GM18861 (cell line): ENCODE results near the gene MYH16.
"Not testable (repeated sequence)": the region's sequence is repeated elsewhere in the genome, so short reads cannot be mapped to it uniquely, and the experiment has no call there.

Experiments
- ATAC-seq: cut with Tn5 transposase; IDR thresholded peaks from one replicate; pipeline ENCODE4 v1.9.1; 2021; ENCODE audit not compliant: unreplicated experiment

Gene MYH16

DNA sequence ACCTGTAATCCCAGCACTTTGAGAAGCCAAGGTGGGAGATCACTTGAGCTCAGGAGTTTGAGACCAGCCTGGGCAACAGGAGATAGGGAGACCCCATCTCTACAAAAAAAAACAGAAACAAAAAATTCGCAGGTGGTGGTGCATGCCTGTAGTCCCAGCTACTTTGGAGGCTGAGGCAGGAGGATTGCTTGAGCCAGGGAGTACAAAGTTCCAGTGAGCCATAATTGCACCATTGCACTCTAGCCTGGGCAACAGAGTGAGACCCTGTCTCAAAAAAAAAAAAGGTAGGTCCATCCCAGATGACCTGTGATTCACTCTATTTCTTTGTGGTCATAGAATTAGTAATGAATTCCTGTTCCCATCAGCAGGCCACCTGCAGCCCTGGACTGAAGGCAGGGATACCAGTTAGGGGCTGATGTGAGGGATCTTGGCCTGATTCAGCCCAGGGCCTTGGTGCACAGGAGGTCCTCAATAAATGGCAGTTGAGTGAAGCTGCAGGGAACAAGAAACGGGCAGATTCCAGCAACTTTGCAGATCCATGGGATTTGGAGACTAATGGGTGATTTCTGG is at the start of gene MYH16:
MYH16 (plus strand) TSS at position 364 of the 570 bp plus-strand sequence.
- no peak for ATAC-seq

DNA sequence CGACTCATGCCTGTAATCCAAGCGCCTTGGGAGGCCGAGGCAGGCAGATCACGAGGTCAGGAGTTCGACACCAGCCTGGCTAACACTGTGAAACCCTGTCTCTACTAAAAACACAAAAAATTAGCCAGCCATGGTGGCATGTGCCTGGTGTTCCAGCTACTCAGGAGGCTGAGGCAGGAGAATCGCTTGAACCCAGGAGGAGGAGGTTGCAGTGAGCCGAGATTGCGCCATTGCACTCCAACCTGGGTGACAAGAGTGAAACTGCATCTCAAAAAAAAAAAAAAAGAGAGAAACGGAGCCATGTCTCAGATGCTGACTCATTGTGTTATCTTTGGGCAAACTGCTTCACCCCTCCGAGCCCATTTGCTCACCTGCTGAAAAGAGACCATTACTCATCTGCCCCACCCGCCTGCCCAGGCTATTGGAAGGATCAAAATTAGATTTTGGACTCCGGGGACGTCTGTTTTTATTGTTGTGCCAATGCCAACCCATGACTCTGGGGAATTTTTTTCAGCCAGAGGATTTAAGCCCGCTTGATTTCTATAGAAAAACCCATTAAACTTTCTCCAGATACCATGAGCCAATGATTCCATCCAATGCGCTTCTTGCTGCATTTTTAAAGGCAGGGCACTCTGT is 48.3 kb upstream of the MYH16 start:
- not testable (repeated sequence) for ATAC-seq

DNA sequence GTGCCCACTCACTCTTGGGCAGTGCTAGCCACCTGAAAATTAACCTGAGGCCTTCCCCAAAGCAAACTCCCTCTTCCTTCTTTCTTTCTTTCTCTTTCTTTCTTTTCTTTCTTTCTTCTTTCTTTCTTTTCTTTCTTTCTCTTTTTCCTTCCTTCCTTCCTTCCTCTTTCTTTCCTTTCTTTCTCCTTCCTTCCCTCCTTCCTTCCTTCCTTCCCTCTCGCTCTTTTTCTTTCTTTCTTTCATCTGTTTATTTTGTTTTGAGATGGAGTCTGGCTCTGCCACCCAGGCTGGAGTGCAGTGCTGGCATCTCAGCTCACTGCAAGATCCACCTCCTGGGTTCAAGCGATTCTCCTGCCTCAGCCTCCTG is 47.8 kb upstream of the MYH16 start:
- ATAC-seq = no peak

DNA sequence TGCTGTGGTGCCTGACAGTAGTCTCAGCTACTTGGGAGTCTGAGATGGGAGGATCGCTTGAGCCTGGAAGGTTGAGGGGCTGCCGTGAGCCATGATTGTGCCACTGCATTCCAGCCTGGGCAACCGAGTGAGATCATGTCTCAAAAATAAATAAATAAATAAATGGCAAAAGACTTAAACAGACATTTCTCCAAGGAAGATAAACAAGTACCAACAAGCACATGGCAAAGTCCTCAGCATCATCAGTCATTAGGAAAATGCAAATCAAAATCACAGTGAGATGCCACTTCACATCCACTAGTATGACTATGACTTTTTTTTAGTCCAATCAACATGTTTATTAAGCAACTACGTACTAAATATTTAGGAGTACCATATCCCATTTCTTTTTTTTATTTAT is 43.4 kb upstream of the MYH16 start:
- ATAC-seq = no peak

DNA sequence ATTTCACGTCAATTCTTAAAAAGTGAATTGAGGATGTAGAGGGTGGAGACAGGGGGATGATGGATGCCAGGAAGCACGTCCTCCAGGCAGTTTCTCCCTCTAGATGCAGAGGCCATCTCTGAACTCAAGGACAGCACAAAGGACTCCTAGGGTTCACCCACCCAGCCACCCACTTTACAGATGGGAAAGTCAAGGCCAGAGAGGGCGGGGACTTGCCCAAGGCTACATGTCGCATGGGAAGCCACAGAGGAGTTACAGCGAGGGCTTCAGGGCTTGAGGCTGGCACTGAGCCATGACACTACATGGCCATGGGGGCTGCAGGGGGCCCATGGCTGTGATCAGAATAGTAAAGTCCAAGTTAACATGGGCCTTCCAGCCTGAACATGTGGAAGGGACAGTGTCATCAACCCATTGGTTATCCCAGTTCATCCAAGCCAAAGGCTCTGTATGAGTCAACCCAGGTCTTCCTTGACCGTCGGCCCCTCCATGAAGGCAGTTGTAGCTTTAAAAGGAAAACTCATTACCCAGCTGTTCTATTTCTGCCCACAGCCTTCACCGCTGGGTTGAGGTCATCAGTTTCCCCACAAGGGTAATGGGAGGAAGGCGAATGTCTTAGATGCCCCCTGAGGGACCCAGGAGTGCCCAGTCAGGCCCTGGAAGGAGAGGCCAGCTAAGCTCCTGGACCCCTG is 40.4 kb upstream of the MYH16 start:
- ATAC-seq = no peak

DNA sequence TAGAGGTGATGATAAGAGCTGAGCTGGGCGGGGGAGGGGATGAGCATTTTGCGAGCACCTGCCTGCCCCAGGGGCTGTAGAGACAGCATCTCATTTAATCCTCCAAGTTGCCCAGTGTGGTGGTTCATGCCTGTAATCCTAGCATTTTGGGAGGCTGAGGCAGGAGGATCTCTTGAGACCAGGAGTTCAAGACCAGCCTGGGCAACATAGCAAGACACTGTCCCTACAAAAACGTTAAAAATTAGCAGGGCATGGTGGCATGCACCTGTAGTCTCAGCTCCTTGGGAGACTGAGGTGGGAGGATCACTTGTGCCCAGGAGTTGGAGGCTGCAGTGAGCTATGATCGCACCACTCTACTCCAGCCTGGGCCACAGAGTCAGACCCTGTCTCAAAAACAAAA is 39.7 kb upstream of the MYH16 start:
- not testable (repeated sequence) for ATAC-seq

DNA sequence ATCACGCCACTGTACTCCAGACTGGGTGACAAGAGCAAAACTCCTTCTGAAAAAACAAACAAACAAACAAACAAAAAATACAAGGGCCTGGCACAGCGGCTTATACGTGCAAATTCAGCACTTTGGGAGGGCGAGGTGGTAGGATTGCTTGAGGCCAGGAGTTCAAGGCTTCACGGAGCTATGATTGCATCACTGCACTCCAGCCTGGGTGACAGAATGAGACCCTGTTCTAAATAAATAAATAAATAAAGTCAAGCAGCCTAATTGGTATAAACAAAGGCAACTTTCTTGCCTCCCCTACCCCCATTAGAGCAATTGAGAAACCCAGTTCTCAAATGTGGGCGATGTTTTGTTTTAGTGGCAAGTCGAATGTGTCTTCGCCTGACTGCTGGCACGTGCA is 38.5 kb upstream of the MYH16 start:
- ATAC-seq = no peak

DNA sequence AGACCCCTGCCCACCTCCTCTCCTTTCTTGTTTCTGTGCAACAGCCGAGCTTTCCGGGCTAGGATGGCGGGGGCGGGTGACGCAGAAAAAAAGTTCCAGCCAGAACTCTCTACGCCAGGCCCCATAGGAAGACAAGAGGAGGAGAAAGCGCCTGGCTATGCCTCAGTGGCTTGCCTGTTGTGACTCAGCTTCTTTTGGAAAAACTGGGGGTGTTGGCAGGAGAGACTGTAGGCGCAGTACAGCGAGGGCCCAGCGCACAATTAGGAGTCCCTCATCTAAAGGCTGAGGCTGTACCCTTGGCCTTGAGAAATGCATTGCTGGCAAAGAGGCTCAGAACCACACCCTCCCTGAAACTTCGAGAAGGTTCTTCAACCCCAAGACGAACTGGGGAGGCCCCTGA is 36.7 kb upstream of the MYH16 start:
- no peak for ATAC-seq

DNA sequence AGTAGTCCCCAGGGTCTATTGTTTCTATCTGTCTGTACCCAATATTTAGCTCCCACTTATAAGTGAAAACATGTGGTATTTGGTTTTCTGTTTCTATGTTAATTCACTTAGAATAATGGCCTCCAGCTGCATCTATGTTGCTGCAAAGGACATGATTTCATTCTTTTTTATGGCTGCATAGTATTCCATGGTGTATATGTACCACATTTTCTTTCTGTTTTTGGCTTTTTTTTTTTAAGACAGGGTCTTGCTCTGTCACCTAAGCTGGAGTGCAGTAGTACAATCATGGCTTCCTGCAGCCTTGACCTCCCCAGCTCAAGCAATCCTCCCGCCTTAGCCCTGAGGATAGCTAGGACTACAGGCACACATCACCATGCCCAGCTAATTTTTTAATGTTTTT is 34.8 kb upstream of the MYH16 start:
- not testable (repeated sequence) for ATAC-seq

DNA sequence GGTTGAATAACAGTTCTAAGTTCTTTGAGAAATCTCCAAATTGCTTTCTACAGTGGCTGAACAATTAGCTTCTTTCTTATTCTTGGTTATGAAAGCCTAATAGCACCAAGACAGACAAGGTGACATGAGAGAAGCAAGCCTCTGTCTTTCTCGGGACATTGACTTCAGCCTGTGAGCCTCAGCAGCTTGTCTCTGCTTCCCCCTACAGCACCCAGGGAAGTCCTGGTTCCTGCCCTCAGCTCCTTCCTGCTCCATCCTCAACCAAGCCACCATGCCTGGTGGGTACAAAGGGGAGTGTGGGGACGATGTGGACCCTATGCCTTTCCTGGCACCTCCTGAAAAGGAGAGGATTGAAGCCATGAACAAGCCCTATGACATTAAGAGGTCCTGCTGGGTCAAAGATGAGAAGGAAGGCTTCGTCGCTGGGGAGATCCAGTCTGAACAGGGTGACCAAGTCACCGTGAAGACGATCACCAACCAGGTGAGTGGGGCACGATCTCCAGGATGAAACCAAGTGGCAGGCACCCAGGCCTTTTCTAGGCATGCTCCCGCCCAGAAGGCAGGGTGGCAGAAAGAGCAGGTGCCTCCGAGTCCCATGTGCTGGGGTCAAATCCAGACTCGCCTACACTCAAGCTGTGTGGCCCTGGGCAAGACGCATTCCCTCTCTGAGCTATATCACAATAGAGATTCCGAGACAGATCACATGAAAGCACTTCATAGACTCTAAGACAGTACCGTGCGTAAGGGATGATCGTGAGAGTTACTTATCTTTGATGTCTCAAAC is 33.9 kb upstream of the MYH16 start:
- ATAC-seq = no peak

DNA sequence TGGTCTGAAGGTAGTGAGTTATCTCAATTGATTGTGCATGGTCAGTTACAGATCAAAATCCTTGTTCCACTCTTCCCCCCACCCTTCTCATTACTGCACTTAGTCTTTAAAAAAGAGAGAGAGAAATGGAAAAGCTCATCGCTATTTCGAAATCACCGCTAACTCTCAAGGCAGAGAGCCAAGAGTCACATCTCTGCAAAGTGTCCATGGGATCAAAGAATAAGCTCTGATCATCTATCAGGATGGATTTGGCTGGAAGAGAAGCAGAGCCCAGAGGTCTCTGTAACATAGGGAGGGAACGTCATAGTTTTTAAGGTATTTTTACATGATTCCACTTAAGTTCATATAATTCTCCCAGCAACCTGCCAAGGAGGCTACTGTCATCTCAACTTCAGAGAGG is 30.0 kb upstream of the MYH16 start:
- ATAC-seq = no peak

DNA sequence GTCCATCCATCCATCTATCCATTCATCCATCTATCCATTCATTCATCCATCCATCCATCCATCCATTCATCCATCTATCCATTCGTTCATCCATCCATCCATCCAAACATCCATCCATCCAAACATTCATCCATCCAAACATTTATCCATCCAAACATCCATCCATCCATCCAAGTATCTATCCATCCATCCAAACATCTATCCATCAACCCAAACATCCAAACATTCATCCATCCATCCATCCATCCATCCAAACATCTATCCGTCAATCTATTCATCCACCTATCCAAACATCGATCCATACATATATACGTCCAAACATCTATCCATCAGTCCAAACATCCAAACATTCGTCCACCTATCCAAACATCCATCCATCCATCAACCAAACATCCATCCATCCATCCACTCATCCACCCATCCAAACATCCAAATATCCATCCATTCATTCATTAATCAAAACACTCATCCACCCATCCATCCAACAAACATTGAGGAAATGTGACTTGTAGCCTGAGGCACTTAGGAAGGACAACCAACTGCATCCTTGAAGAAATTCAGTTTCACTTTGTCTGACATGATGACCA is 28.8 kb upstream of the MYH16 start:
- ATAC-seq = no peak

DNA sequence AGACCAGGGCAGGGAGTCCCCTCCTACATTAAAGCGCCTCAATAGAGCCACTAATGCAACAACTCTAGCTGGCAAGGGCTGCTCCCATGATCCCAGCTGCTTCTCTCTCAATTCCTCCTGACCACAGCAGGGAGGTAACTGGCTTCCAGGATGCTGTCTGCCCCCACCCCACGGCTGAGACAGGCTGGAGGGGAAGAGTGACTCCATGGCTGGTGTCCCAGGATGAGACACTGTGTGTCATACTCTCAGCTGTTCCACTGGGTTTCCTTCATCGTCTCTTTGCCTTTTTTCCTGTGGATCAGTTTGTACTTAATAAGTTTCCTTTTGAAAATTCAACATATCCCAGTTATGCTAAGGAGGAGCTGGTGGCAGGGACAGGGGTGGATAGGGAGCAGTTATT is 27.7 kb upstream of the MYH16 start:
- ATAC-seq = no peak

DNA sequence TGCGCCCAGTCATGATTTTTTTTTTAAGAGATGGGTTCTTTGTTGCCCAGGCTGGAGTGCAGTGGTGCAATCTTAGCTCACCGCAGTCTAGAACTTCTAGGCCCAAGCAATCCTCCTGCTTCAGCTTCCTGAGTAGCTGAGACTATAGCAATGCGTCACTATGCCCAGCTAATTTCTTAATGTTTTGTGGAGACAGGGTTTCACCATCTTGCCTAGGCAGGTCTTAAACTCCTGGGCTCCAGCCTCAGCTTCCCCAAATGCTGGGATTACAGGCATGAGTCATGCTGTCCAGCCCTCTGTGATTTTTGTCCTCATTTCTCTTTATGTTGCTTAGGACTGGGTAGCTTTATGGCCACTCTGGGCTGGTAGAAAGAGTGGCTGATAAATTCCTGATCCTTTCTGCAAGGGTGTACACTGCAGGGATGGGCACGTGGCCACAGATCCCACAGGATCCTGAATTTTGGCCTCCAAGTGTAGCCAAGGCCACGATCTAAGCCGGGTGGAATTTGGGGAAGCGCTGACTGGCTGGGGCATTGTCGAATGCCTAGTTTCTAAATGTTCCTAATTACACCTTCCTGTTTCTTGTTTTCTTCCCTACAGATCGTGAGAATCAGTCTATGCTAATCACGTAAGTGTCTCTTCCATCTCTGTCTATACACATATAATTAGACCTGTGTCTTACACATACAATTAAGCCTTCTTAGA is 24.1 kb upstream of the MYH16 start:
- ATAC-seq = no peak

DNA sequence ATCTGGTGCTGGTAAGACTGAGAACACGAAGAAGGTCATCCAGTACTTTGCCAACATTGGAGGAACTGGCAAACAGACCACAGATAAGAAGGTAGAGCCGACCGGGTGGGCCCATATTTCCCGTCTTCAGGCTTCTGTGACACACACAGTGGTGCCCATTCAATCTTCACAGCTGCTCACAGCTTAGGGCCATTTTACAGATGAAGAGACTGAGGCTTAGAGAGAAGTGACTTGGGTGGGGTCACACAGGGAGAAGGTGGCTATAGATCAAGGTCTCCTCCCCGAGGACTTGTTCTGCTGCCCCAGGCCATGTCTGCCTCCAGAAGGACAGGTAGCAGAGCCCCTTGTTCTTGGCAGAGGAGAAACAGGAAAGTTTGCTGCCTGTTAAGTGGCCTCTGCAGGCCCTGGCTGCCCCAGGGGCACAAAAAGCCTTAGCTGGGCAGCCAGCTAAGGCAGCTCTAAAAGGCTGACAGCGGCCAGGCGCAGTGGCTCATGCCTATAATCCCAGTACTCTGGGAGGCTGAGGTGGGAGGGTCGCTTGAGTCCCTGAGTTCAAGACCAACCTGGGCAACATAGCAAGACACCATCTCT is 22.6 kb upstream of the MYH16 start:
- ATAC-seq = no peak

DNA sequence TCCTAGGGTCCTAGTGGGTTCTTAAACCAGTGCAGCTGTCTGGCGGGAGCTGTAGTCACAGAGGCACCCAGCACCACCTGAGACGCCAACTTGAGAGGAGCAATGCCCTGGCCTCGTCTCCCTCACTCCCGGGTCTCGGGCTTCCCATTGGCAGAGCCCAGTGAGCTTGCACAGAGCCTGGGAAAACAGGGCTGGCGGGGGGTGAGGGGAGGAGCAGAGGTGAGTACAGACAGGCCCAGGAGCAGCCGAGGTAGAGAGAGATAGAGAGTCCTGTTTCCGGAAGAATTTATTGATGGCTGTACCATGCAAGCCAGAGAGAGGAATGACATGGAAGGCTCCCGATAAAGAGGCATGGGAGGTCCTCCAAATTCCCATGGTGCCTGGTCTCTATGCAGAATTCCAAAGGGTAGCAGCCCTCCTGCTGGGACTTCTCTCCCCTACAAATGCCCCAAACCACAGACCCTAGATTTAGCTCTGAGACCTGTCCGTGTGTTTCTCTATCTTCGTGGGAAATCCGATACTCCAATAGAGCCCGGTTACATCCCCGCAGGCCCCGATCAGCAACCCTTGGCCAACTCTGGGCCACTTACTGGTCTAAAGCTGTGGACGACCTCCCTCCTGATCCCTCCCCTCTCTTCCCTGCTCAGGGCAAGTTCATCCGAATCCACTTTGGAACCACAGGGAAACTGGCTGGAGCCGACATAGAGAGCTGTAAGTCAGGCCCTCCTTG is 20.3 kb upstream of the MYH16 start:
- no peak for ATAC-seq

DNA sequence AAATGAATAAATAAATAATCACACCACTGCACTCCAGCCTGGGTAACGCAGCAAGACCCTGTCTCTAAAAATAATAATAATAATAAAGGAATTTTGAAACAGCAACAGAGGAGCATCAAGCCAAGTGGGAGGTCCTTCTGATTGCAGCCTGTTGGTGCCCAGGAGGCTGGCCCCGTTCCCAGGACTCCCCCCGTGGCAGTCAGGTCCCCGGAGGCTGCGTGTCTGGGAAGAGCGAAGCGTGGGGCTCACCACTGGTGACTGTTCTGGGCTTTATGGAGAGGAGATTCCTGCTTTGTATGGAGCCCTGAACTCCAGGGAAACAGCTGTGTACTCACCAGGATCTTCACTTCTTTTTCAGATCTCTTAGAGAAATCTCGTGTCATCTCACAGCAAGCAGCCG is 19.3 kb upstream of the MYH16 start:
- no peak for ATAC-seq

DNA sequence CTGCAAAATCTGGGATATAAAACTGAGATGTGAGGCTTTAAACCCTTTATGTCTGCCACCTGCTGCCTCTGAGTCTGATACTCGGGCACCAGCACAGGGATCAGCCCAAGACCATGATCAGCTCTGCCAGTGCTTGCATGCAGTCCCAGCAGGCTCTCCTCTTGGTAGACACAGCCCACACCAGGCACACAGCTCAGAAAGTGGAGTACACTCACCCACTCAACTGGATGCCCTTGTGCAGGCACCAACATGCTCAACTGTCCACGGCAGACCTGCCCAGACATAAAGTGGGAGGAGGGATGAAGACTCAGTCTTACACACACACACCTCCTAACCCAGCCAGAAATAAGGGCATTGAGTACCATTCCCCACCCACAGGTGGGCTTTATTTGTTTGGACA is 18.2 kb upstream of the MYH16 start:
- ATAC-seq = no peak

DNA sequence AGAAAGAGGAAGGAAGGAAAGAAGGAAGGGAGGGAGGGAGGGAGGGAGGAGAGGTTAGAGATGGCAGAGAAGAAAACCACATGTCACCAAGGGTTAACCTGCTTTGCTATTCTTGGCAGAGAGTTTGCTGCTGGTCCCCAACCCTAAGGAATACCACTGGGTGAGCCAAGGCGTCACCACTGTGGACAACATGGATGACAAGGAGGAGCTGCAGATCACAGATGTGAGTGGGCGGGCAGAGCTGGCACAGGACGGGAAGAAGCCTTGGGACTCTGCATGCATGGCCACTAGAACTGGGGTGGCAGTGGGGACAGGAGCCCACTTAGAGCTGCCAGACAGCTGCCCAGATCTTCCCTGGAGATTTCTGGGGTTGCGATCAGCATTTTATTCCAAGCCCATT is 17.2 kb upstream of the MYH16 start:
- no peak for ATAC-seq

DNA sequence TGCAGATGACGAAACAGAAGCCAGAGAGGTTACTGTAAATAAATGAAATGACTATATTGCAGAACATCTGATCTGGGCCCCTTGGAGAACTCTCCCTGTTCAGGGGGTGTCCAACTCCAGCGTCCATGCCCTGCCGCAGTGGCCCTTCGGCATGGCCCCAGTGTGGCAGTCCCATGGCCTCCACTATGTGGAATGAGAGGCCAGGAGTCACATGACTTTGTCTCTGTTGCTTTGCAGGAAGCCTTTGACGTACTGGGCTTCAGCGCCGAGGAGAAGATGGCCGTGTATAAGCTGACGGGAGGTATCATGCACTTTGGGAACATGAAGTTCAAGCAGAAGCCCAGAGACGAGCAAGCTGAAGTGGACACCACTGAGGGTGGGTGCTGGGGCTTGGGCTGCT is 15.6 kb upstream of the MYH16 start:
- ATAC-seq = no peak
